Tongue (tissue), 2 donors: ENCODE results near the gene NELFCD. TPM values are rescaled to one million over a fixed set of nuclear protein-coding genes. Genes with fewer than 3 reads are reported as not detected.
"Not testable (repeated sequence)": the region's sequence is repeated elsewhere in the genome, so short reads cannot be mapped to it uniquely, and the experiment has no call there.

Experiments used
- DNase-seq: peaks from one replicate; pipeline ENCODE4 v3.0.0-alpha.2; 2015
- total RNA-seq: library from RNA; depleted of rRNA; stranded (reverse); fragments of >200 nt; gene quantifications from one replicate; pipeline ENCODE4 v1.2.3, GENCODE V29; 2014

NELFCD gene
- total RNA-seq, 1 donor from 2014 or later = 53.6 TPM

DNA sequence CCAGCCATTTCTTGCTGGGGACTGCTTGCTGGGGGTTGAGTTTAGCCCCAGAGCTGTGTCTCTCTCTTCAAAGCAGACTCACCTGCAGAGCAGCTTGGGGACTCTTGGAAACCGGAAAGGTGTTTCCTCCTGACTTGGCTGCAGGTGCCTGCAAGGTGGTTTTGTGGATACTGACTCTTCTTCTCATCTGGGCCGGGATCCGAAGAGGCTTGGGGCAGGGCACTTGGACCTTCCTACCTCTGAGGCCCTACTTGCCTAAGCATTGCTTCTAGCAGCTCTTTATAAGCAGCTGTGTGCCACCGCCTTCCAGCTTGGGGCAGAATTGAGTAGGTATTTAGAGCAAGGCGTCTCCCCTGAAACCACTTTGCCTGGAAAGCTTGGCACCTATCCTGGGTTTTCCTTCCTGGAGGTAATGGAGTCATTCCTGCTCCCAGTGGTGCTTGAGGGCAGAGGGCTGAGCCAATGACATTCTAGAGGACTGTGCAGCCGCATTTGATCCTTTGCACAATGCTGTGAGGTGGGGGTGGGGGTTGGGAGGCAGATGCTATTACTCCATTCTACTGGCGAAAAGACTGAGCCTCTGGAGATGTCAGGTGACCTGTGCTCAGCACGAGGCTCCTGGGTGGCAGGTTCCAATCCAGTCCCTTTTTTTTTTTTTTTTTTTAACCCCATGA, 29.4 kb downstream of the NELFCD start:
- DNase-seq = no peak

DNA sequence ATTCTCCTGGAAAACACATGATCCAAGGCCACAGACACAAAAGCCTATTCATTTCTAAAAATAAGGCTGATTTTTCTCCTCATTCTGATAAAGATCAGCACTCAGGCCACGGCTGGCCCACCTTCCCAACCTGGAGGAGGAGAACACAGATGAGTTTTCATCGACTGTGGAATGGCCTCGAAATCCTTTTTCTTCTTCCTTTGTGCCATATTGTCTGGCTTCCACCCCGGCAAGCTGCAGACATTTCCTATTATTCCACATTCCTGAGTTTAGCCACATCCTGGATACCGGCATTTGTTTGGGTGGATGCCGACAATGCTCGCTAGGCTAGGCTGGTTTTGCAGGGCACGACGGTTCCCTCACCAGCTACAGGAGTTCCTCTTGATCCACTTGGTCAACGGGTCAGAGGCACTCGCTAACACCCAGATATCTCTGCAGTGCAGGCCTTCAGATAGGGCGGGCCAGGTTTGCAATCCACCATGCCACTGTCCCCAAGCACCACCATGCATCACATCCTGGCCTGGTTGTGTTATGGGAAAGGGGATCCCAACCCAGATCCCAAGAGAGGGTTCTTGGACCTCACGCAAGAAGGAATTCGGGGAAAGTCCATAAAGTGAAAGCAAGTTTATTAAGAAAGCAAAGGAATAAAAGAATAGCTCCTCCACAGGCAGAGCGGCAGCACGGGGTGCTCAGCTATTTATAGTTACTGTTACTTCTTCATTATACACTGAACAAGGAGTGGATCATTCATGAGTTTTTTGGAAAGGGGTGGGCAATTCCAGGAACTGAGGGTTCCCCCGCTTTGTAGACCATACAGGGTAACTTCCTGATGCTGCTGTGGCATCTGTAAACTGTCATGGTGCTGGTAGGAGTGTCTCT, 30.2 kb downstream of the NELFCD start:
- peak; percentile 24 for DNase-seq

DNA sequence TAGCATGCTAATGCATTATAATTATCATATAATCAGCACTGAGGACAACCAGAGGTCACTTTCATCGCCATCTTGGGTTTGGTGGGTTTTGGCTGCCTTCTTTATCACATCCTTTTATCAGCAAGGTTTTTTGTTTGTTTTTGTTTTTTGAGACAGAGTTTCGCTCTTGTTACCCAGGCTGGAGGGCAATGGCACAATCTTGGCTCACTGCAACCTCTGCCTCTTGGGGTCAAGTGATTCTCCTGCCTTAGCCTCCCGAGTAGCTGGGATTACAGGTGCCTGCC, 30.8 kb downstream of the NELFCD start:
- not testable (repeated sequence) for DNase-seq

DNA sequence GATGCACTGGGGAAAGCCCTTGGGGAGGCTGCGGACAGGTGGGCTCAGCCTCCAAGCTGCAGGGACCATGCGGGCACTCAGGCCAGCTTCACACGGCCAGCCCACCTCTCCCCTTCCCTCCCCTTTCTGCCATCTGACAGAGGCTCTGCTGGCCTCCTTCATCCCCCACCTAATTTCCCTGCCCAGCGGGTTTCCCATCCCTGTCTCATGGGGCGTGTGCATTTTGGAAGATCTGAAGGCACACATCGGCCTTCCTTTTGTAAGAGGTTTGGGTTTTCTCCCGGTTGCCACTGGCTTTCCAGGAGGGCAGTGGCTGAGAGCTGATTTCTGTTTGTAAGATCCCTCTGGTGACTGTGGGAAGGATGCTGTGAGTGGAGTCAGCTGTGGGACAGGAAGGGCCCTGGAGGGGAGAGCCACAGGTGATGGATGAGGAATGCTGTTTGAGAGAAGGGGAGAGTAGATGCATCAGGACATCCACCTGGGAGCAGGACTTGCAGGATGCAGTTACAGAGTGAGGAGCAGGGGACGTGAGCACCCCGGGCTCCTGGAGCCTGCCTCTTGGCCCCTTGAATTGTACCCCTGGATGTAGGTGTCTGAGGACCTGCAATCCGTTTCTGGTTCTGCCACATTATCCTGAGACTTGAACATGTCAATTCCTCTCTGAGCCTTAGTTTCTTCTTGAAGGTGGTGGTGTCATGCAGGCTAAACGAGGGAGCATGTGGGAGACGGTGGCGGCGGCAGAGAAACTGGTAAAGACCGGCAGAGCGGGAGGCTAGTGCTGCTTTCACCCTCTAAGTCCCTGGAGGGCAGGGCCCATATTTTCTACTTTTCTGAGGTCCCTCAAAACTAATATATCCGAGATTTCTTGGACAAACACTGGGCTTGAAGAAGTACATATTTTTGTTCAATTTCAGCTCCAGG, 32.2 kb downstream of the NELFCD start:
- no peak for DNase-seq

DNA sequence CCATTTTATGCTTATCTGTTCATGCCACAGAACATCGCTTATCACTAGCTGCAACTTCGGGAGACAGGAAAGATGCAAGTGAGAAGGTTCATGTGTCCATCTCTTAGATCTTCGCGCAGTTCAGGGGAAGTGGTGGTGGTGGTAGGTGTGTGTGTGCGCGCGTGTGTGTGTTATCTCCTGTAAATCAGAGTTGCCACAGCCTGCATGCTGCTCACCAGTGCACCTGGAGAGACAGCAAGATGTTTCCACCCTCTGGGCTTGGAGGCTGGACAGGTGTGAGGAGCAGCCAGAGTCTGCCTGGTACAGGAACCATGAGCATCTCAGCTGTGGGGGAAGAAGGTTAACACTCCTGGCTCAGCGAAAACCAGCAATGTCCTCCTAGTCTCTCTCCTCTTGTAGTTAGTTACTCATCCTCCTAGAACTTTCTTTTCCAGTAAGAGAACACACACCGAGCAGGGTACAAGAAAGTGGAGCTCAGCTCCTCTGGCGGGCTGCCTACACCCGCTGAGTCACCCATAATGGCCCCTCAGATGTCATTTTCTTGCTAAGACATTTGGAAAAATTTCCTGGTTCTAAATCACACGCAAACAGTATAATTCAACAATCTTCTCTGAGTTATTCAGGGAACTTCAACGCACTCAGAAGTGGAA, 33.0 kb downstream of the NELFCD start:
- no peak for DNase-seq

DNA sequence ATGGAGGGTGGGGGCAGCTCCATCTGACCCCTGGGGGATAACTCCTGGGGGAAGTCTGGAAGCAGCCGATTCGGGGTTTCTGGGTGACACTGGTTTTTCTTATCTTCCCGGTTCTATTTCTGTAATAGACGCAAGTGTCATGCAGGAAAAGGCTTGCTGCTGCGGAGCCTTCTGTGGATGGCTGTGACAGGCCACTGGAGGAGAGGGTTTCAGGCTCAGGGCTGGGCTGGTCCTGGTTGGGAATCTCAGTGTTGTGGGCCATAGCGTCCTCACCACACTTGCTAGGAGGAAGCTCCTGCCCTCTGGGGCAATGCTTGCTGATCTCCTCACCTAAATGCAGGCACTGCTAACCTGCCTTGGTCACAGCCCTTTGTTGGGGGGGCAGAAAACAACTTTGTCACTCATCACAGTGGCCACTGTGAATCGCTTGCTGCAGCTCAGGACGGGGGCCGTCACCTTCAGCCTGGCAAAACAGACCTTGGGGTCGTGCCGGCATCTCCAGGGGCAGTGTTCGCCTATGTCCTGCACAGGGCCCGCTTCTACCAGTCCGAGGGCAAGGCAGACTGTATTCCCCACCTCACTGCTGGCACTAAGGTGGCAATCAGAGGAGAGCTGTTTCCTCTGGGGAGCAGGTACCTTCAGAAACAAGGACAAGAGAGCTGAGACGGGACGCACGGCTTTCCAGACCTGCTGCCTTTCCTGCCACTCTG, 33.8 kb downstream of the NELFCD start:
- DNase-seq = no peak

DNA sequence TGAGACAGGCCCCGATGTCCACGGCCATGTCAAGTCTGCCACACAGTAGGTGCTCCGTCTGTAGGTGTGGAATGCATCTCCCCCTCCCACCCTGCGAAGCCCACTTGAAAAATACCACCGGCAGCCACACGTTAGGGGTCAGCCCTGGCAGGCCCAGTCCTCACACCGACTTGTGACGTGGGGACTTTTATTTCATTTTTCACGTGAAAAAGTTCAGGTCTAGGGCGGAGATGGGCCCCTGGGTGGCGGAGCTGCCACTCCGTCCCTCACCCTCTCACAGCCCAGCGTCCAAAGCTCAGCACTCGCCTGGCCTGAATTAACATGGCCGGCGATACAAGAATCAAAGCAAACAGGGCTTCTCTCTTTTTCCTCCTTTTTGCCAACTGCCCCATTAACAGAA, 34.4 kb downstream of the NELFCD start:
- DNase-seq = no peak

DNA sequence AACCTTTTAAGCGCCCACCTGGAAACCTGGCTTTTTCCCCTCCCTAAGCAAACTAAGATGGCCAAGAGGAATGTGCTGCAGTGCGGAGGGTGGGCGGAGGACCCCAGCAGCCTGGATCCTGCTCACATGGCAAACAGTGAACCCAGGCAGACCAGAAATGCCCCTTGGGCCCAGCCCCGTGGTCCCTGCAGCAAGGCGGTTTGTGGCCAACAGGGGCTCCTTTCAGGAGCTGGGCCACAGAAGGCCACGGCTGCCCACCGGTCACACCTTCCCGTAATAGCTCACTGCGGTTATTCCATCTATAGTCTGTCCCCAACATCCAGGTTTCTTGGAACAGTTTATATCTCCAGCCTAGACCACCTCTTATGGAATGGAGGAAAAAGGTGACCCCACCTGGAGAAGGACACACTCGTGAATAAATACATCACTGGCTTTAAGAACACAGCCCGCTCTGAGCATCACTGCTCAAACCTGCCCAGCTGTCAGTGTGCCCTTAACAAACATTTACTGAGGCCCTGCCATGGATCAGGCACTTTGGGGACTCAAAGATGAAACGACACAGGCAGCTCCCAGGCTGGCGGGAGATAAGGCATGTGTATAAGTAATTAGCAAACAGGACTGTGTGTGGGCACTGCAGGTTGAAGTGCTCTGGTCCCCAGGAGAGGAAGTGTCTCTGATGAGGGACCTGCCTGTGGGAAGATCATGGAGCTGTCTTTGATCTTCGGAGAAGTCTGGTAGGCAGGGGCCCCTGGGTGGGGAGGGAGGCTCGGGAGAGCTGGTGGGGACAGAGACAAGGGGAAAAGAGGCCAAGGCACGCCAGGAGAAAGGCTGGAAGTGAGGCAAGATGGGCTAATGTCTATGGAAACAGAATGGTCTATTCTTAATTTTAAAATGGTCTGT, 35.0 kb downstream of the NELFCD start:
- no peak for DNase-seq

DNA sequence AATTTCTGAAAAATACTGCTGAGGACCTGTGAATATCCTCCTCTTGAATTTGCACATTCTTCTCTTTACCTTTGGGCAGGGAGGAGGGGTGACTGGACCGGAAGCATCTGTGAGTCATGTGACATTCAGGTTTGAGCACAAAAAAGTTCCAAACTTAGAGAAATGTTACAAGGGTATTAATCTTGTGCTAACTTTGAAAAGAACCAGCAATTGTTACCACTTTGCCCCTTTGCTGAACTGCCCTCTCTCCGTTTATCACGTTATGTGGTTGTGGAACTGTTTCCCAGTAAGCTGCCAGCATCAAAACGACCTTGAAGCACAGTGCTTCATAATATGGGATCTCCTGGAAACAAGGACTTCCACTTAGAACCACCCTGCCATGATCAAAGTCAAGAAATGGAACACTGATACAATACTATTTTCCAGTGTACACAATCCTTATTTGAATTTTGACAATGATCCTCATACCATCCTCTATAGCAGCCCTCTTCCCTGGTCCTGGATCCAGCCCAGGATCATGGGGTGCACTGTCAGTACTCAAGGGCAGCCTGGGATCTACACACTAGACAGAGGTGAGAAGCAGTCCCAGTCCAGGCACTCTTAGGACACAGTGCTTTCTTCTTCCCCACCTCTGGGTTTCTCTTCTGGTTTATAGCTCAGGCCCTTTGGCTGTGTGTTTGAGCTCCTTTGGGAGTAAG, 35.9 kb downstream of the NELFCD start:
- no peak for DNase-seq

DNA sequence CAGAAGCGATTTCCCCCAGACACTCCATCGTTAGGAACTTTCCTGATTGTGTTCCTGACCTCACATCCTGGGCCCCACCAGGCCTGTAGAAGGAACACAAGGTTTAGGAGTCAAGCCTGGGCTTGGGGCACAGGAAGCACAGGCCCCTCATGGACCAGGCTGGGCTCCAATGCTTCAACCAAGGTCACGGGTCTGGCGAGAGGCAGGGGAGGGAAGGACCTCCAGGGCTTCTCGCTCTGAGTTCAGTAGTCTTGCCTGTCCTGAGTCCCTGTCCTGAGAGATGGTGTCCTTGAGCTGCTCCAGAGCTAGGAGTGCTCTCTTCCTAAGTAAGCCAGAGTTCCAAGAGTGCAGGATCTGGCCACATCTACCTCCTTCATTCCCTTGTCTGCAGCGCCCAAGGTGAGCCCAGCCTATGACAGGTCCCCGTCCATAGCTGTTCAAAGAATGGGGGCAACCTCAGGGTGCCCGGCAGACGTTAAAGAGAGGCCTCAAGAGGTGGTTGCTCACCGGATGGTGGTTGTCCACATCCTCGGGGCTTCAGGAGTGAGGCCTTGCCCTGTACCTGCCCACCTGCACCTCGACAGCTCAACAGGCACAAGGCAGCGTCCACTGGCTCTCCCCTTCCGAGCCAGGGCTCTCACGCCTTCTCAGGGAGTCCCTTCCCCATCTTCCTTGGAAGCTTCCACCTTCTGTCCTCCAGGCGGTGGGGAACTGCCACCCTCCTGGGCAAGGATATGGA, 36.6 kb downstream of the NELFCD start:
- no peak for DNase-seq

DNA sequence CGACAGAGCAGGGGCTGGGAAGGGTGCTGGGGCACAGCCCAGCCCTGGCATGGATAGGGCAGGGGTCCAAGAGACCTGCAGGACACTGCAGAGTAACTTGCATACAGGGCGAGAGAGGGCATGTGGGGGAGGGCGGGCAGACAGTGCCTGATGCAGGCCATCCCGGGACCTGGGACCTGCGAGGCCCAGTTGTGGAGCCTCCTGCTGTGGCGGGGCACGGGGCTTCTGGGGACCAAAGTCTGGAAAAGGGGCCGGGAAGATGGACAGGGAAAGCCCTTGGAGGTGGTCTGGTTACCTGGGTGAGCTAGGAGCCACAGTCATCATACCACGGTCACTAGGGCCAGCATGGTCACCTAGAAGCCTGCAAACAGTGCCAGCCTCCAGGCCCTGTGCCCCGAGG, 37.8 kb downstream of the NELFCD start:
- DNase-seq = no peak

DNA sequence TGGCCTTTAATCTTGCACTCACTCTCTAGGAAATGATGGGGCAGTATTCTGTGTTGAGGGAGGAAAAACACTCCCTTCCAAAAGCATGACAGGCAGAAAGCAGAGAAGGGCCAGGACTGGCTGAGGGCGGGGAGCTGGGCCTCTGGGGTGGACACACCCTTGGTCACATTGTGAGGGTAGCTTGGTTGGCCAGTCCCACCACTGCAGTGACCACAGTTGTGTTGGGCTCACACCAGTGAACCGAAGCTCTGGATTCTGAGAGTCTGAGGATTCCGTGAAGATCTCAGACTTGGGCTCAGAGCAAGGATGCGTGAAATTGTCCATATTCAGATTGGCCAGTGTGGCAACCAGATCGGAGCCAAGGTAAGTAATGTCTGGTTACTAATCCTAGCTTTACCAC, 38.2 kb downstream of the NELFCD start, which contains the start of gene TUBB1:
TSS of gene TUBB1 (plus strand) at position 213 of the 400 bp plus-strand sequence. CDS start at position 307, 94 bp downstream.
- DNase-seq = no peak

DNA sequence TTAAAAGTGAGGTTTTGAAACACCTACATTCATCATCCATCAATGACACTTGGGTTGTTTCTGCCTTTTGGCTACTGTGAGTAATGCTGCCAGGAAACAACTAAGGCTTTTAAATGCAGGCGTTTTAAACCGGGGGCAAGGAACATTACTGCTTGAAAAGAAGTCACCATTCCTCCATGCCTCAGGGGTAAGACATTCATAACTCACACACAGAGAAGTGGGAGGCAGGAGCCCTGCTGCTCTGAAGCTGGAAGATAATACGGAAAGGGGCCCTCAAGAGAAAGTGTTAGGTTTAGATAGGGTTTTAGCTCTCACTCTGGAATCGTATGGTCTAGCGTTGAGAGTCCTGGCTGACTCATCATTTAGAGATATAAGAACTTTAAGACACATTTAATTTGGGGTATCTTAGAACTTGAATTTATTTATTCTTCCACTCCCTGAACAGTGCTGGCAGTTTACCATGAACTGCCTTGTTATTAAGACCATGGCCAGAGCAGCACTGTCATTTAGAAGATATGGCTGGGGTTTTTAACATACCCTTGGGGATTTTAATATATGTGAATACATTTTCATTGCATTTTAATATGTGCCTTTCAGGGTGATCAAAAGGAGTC, 40.0 kb downstream of the NELFCD start:
- no peak for DNase-seq

DNA sequence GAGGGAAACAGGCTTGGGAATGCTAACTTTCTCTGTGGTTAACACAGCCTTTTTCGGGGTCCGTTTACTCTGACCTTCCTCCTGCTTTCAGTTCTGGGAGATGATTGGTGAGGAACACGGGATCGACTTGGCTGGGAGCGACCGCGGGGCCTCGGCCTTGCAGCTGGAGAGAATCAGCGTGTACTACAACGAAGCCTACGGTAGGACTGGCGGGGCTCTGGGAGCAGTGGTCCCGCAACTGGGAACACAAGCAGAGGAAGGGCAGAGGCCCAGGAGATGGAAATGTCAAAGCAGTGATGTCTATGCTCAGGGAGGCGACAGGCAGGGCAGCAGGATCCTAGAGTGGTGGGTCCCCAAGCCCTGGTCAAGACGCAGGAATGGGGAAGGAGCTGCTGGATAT, 41.7 kb downstream of the NELFCD start:
- no peak for DNase-seq

DNA sequence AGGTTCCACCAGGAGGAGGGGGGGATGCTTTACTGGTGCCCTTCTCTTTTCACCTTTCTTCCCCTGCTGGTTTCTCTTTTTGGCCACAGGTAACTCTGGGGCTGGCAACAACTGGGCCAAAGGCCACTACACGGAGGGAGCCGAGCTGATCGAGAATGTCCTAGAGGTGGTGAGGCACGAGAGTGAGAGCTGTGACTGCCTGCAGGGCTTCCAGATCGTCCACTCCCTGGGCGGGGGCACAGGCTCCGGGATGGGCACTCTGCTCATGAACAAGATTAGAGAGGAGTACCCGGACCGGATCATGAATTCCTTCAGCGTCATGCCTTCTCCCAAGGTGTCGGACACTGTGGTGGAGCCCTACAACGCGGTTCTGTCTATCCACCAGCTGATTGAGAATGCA, 42.6 kb downstream of the NELFCD start:
- no peak for DNase-seq

DNA sequence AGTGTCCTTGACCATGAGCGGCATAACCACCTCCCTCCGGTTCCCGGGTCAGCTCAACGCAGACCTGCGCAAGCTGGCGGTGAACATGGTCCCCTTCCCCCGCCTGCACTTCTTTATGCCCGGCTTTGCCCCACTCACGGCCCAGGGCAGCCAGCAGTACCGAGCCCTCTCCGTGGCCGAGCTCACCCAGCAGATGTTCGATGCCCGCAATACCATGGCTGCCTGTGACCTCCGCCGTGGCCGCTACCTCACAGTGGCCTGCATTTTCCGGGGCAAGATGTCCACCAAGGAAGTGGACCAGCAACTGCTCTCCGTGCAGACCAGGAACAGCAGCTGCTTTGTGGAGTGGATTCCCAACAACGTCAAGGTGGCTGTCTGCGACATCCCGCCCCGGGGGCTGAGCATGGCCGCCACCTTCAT, 43.1 kb downstream of the NELFCD start:
- no peak for DNase-seq

DNA sequence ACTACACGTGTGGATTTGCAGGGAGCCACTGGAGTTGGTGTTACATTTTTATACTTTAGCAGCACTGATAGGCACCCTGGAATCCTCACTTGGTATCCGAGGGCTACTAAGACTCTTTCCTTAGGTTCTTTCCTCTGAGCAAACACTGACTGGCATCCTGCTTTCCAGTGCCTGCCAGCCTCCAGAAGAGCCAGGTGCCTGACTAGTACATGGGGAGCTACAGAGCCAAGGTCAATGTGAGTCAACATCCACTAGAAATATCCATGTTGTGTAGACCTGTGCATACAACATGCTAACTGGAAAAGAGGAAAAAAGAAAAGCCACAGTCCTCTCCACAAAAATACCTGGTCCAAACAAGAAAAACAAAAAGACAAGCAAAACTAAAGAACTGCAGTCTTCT, 44.0 kb downstream of the NELFCD start:
- DNase-seq = no peak

DNA sequence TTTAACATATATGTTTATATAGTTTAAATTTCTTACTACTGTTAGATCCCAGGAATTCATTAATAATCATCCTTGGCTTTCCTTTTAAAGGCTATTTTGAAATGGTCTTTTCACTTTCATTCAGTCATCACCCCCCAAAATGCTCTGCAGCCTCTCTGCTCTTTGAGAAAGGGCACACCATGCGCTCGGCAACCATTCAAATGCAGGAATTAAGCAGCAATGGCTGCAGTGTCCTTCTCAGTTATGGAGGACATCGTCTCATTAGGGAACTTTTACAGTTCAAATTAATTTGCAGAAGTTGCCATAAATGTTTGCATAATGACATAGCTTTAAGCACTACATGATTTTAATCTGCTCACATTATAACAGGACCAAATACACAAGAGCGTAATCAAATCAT, 44.5 kb downstream of the NELFCD start:
- no peak for DNase-seq
